K562 (cell line): Measurements from ENCODE around the gene ABAT. TPM values are rescaled to one million over a fixed set of nuclear protein-coding genes. Genes with fewer than 3 reads are reported as not detected.
A peak's percentile ranks its signal among the peaks of the same experiment; 100 is the strongest.

Experiments
- CCAR2 ChIP-seq: fragments of 200-400 bp; formaldehyde crosslinking; IDR thresholded peaks from 2 replicates; pipeline ENCODE4 v1.6.1; 2017; ENCODE audit warnings: mild to moderate bottlenecking, low read depth, low read length
- ELF1 ChIP-seq: fragments of 200-800 bp; sonication (Bioruptor generic); IDR thresholded peaks from 2 replicates; pipeline ENCODE4 v1.6.1; 2016; ENCODE audit warnings: missing genetic modification characterization, missing compliant biosample characterization
- GTF2F1 ChIP-seq: IDR thresholded peaks from 2 replicates; pipeline ENCODE4 v1.6.1; 2011; ENCODE audit warnings: low read depth, low read length, improper control_type of control experiment
- KAT8 ChIP-seq: fragments of 450-650 bp; IDR thresholded peaks from 2 replicates; pipeline ENCODE4 v1.6.1; 2016; ENCODE audit warnings: low read depth, mild to moderate bottlenecking
- MBD2 ChIP-seq: sonication (generic); IDR thresholded peaks from 2 replicates; pipeline ENCODE4 v1.6.1; 2016; ENCODE audit warnings: low read depth, borderline replicate concordance
- MYBL2 ChIP-seq, 2 experiments: fragments of 450-650 bp in 1 of 2; sonication (generic) in 1 of 2; formaldehyde crosslinking in 1 of 2; IDR thresholded peaks; 2 replicates each; pipeline versions ENCODE4 v1.6.1 to v1.8.1; 2017 to 2022; ENCODE audit warnings: borderline replicate concordance in 1 of 2, inconsistent platforms in 1 of 2, low read depth in 1 of 2, mild to moderate bottlenecking in 1 of 2, missing genetic modification reagents in 1 of 2, moderate library complexity in 1 of 2
- NFE2 ChIP-seq: IDR thresholded peaks from 2 replicates; pipeline ENCODE4 v1.6.1; 2014; ENCODE audit warnings: antibody characterized with exemption, low read depth
- NKRF ChIP-seq: fragments of 450-650 bp; IDR thresholded peaks from 2 replicates; pipeline ENCODE4 v1.6.1; 2016; ENCODE audit warnings: borderline replicate concordance
- PREB ChIP-seq: sonication (generic); formaldehyde crosslinking; IDR thresholded peaks from 2 replicates; pipeline ENCODE4 v1.8.1; 2023; ENCODE audit warnings: mild to moderate bottlenecking, missing genetic modification reagents
- RB1 ChIP-seq: fragments of 450-650 bp; IDR thresholded peaks from 2 replicates; pipeline ENCODE4 v1.6.1; 2017; ENCODE audit warnings: low read depth, mild to moderate bottlenecking
- RBM15 ChIP-seq: fragments of 200-400 bp; formaldehyde crosslinking; IDR thresholded peaks from 2 replicates; pipeline ENCODE4 v1.6.1; 2018; ENCODE audit warnings: mild to moderate bottlenecking, low read length, moderate library complexity; ENCODE audit not compliant: insufficient read depth
- SMARCC2 ChIP-seq: fragments of 450-650 bp; IDR thresholded peaks from 2 replicates; pipeline ENCODE4 v1.6.1; 2017; ENCODE audit warnings: antibody characterized with exemption, moderate library complexity, mild to moderate bottlenecking, low read depth
- ZNF175 ChIP-seq: fragments of 200-800 bp; sonication (Bioruptor generic); IDR thresholded peaks from 2 replicates; pipeline ENCODE4 v1.6.1; 2016; ENCODE audit warnings: low read depth, mild to moderate bottlenecking, missing genetic modification characterization, missing compliant biosample characterization
- ZNF431 ChIP-seq: sonication (generic); formaldehyde crosslinking; IDR thresholded peaks from 2 replicates; pipeline ENCODE4 v1.8.0; 2022; ENCODE audit warnings: mild to moderate bottlenecking, missing genetic modification reagents
- ZNF445 ChIP-seq: fragments of 250-450 bp; sonication (Bioruptor Pico); IDR thresholded peaks from 2 replicates; pipeline ENCODE4 v1.4.0; 2020; ENCODE audit warnings: low read depth, mild to moderate bottlenecking, moderate library complexity
- ZNF655 ChIP-seq: fragments of 250-450 bp; sonication (Bioruptor Pico); IDR thresholded peaks from 2 replicates; pipeline ENCODE4 v1.5.0; 2021
- polyA plus RNA-seq, 8 experiments: library from polyadenylated mRNA; depleted of rRNA in 4 of 8; stranded (reverse) in 5 of 8; unstranded in 3 of 8; fragments of >200 nt; fragmentation: Nextera tagmentation in 2 of 8; fragmentation: Illumina TruSeq in 1 of 8; extraction: Ambion mirVana in 2 of 8; extraction: Trizol in 1 of 8; gene quantifications; 2 replicates each; pipeline versions ENCODE4 v1.2.1 to v1.2.3, GENCODE V29; 2011 to 2014; ENCODE audit warnings: inconsistent platforms in 1 of 8, missing spikeins in 1 of 8
- total RNA-seq, 7 experiments: library from RNA; depleted of rRNA in 6 of 7; stranded (reverse); fragments of >200 nt in 6 of 7; fragmentation: Illumina TruSeq in 2 of 7; extraction: Trizol in 2 of 7; gene quantifications; 2 replicates each; pipeline versions ENCODE4 v1.2.1 to v1.2.3, GENCODE V29; 2011 to 2021; ENCODE audit warnings: low replicate concordance in 1 of 7
- TF ChIP-seq, protein P1 (sequence below): fragments of 450-650 bp; IDR thresholded peaks from 2 replicates; pipeline ENCODE4 v1.6.1; 2018; ENCODE audit not compliant: partially characterized antibody
- TF ChIP-seq, protein P2 (sequence below): sonication (generic); formaldehyde crosslinking; IDR thresholded peaks from 2 replicates; pipeline ENCODE4 v1.8.0; 2022; ENCODE audit warnings: mild to moderate bottlenecking, missing genetic modification reagents

The ABAT gene
- total and polyA plus RNA-seq, 9 of the 15 experiments (the other 6 are each of a cell fraction or from before 2014, with no cell fraction given) = 0.01 to 0.49 (median 0.10) TPM

GRCh38 chr16:8797364-8798173, 123.2 kb downstream of the ABAT start, which contains the start of the genes PMM2 and TMEM186 (continued):
- TF ChIP-seq, protein P1, sequence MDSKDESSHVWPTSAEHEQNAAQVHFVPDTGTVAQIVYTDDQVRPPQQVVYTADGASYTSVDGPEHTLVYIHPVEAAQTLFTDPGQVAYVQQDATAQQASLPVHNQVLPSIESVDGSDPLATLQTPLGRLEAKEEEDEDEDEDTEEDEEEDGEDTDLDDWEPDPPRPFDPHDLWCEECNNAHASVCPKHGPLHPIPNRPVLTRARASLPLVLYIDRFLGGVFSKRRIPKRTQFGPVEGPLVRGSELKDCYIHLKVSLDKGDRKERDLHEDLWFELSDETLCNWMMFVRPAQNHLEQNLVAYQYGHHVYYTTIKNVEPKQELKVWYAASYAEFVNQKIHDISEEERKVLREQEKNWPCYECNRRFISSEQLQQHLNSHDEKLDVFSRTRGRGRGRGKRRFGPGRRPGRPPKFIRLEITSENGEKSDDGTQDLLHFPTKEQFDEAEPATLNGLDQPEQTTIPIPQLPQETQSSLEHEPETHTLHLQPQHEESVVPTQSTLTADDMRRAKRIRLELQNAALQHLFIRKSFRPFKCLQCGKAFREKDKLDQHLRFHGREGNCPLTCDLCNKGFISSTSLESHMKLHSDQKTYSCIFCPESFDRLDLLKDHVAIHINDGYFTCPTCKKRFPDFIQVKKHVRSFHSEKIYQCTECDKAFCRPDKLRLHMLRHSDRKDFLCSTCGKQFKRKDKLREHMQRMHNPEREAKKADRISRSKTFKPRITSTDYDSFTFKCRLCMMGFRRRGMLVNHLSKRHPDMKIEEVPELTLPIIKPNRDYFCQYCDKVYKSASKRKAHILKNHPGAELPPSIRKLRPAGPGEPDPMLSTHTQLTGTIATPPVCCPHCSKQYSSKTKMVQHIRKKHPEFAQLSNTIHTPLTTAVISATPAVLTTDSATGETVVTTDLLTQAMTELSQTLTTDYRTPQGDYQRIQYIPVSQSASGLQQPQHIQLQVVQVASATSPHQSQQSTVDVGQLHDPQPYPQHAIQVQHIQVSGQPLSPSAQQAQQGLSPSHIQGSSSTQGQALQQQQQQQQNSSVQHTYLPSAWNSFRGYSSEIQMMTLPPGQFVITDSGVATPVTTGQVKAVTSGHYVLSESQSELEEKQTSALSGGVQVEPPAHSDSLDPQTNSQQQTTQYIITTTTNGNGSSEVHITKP = no peak
- TF ChIP-seq, protein P2, sequence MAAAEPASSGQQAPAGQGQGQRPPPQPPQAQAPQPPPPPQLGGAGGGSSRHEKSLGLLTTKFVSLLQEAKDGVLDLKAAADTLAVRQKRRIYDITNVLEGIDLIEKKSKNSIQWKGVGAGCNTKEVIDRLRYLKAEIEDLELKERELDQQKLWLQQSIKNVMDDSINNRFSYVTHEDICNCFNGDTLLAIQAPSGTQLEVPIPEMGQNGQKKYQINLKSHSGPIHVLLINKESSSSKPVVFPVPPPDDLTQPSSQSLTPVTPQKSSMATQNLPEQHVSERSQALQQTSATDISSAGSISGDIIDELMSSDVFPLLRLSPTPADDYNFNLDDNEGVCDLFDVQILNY (CRISPR knock-in tag) = peak; percentile 97
- TF ChIP-seq PREB (CRISPR knock-in tag) = no peak
- no peak for TF ChIP-seq NFE2
- peak; percentile 59; the same call in 1 of the 2 replicates for TF ChIP-seq RB1
- peak; percentile 63 for TF ChIP-seq ZNF431
- TF ChIP-seq CCAR2 = no peak
- TF ChIP-seq ZNF445 (CRISPR knock-in tag) = no peak
- peak; percentile 98 for TF ChIP-seq ELF1
- no peak for TF ChIP-seq MYBL2 (IDR thresholded peaks at IDR 0.05; ENCODE audit: low read depth)
- no peak for TF ChIP-seq MYBL2 (CRISPR knock-in tag; IDR thresholded peaks at IDR 0.05; ENCODE audit: borderline replicate concordance)
- TF ChIP-seq RBM15 = no peak
- TF ChIP-seq KAT8 = no peak
- TF ChIP-seq NKRF = peak; percentile 99
- TF ChIP-seq ZNF655 = no peak
- 0 out of 2 replicates have a peak, but pooled peaks have one; percentile 24 for TF ChIP-seq GTF2F1
- peak; percentile 74; the same call in 1 of the 2 replicates for TF ChIP-seq MBD2
- TF ChIP-seq SMARCC2 = no peak
- 0 out of 2 replicates have a peak, but pooled peaks have one; percentile 36 for TF ChIP-seq ZNF175
